ENCODE results near the gene CRYBB1. TPM values are rescaled to one million over a fixed set of nuclear protein-coding genes. Genes with fewer than 3 reads are reported as not detected.

CRYBB1 gene
- total and polyA plus RNA-seq, 2 of the 13 experiments (the other 11 are each of a cell fraction or from before 2014, with no cell fraction given): not detected

DNA sequence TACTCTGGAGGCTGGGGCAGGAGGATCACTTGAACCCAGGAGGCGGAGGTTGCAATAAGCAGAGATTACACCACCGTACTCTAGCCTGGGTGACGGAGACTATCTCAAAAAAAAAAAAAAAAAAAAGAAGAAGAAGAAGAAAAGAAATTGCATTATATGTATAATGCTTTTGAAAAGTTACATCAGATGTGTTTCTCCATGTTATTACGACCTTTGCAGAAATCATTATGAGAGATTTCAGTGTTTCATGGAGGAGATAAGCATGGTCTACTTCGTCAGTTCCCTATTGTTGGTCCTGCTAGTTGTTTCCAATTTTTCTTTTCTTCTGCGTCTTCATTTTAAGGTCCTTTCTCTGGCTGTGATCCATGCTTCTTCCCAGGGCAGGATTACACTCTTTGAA lies 42.5 kb upstream of the CRYBB1 start:
- no peak overlapping the region for H3K27ac ChIP-seq (ENCODE audit: extremely low read length, insufficient read depth, low read length)
- intact Hi-C loops (cut with micrococcal nuclease; ENCODE audit: unreplicated experiment): no loop called here
- CTCF ChIA-PET (ENCODE audit: low intra/inter-chr PET ratio, low total read pairs): no interaction called here
- TF ChIP-seq ZSCAN22 (CRISPR knock-in tag; IDR thresholded peaks at IDR 0.05): no peak
- no peak for TF ChIP-seq TBP (CRISPR knock-in tag; IDR thresholded peaks at IDR 0.05)
- TF ChIP-seq ZBTB43 (CRISPR knock-in tag; conservative IDR thresholded peaks at IDR 0.05): no peak
- TF ChIP-seq SP2 (CRISPR knock-in tag; IDR thresholded peaks at IDR 0.05): no peak
- TF ChIP-seq, protein P1, sequence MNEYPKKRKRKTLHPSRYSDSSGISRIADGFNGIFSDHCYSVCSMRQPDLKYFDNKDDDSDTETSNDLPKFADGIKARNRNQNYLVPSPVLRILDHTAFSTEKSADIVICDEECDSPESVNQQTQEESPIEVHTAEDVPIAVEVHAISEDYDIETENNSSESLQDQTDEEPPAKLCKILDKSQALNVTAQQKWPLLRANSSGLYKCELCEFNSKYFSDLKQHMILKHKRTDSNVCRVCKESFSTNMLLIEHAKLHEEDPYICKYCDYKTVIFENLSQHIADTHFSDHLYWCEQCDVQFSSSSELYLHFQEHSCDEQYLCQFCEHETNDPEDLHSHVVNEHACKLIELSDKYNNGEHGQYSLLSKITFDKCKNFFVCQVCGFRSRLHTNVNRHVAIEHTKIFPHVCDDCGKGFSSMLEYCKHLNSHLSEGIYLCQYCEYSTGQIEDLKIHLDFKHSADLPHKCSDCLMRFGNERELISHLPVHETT (CRISPR knock-in tag; conservative IDR thresholded peaks at IDR 0.05): no peak
- TF ChIP-seq ZNF441 (CRISPR knock-in tag; IDR thresholded peaks at IDR 0.05; ENCODE audit: borderline replicate concordance): no peak
- TF ChIP-seq, protein P2, sequence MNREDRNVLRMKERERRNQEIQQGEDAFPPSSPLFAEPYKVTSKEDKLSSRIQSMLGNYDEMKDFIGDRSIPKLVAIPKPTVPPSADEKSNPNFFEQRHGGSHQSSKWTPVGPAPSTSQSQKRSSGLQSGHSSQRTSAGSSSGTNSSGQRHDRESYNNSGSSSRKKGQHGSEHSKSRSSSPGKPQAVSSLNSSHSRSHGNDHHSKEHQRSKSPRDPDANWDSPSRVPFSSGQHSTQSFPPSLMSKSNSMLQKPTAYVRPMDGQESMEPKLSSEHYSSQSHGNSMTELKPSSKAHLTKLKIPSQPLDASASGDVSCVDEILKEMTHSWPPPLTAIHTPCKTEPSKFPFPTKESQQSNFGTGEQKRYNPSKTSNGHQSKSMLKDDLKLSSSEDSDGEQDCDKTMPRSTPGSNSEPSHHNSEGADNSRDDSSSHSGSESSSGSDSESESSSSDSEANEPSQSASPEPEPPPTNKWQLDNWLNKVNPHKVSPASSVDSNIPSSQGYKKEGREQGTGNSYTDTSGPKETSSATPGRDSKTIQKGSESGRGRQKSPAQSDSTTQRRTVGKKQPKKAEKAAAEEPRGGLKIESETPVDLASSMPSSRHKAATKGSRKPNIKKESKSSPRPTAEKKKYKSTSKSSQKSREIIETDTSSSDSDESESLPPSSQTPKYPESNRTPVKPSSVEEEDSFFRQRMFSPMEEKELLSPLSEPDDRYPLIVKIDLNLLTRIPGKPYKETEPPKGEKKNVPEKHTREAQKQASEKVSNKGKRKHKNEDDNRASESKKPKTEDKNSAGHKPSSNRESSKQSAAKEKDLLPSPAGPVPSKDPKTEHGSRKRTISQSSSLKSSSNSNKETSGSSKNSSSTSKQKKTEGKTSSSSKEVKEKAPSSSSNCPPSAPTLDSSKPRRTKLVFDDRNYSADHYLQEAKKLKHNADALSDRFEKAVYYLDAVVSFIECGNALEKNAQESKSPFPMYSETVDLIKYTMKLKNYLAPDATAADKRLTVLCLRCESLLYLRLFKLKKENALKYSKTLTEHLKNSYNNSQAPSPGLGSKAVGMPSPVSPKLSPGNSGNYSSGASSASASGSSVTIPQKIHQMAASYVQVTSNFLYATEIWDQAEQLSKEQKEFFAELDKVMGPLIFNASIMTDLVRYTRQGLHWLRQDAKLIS (CRISPR knock-in tag; IDR thresholded peaks at IDR 0.05): no peak
- TF ChIP-seq KDM6A (CRISPR knock-in tag; IDR thresholded peaks at IDR 0.05; ENCODE audit: low read depth): no peak
- TF ChIP-seq RFXAP (CRISPR knock-in tag; IDR thresholded peaks at IDR 0.05; ENCODE audit: borderline replicate concordance): no peak
- TF ChIP-seq, protein P3, sequence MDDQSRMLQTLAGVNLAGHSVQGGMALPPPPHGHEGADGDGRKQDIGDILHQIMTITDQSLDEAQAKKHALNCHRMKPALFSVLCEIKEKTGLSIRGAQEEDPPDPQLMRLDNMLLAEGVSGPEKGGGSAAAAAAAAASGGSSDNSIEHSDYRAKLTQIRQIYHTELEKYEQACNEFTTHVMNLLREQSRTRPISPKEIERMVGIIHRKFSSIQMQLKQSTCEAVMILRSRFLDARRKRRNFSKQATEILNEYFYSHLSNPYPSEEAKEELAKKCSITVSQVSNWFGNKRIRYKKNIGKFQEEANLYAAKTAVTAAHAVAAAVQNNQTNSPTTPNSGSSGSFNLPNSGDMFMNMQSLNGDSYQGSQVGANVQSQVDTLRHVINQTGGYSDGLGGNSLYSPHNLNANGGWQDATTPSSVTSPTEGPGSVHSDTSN (CRISPR knock-in tag; IDR thresholded peaks at IDR 0.05; ENCODE audit: borderline replicate concordance): no peak

More for the DNA sequence above, 42.5 kb upstream of the CRYBB1 start:
- Histone ChIP-seq H3K36me3 (replicated peaks in 1 of 2; ENCODE audit: control insufficient read depth in 1 of 2, insufficient read depth in 2 of 2, low read length in 2 of 2) (no peaks in the 10 kb centered on the region), H3K79me2 (ENCODE audit: insufficient read depth, low read length) (no peaks in the 10 kb centered on the region), H3K4me3 (replicated peaks in 1 of 3; ENCODE audit: insufficient read depth in 1 of 3, low read depth in 2 of 3, low read length in 3 of 3) (no peak overlapping the region), H3K4me1 (ENCODE audit: insufficient read depth, low read length) (no peaks in the 10 kb centered on the region), H3K27me3 (ENCODE audit: control insufficient read depth in 1 of 2, insufficient read depth in 2 of 2, low read length in 2 of 2) (peaks cover 2 to 58% of the 10 kb centered on the region in 2 experiments; a peak in 4 of 5 replicates), H2AFZ (ENCODE audit: low read length) (no peak overlapping the region), H3K9ac (ENCODE audit: insufficient read depth, low read depth, low read length) (no peak overlapping the region), H4K20me1 (ENCODE audit: insufficient read depth, low read length) (no peaks in the 10 kb centered on the region), H3K9me3 (ENCODE audit: low read length) (no peaks in the 10 kb centered on the region), H3K4me2 (ENCODE audit: low read depth, low read length) (no peak overlapping the region)
- BruUV-seq (replicated peaks): no TSS peak
- DNase-seq (ENCODE audit: low spot score): no peak
- ATAC-seq: no peak
- in situ Hi-C loops (cut with HindIII; ENCODE audit: extremely low pct_ligation_motif_present, low pct_unique_long_range_greater_than_20kb): no loop called here
- POLR2A ChIA-PET: no interaction called here
- no peak for FAIRE-seq
- WGBS (ENCODE audit: low lambda C conversion rate): 36% methylated on average over 5 of the region's 6 CpGs
